ENCODE results near the gene PHF11.

Gene PHF11

GRCh38 chr13:49566461-49566860 is 70.7 kb downstream of the PHF11 start:
- no peaks in the 10 kb centered on the region for H3K4me1 ChIP-seq (ENCODE audit: control insufficient read depth, insufficient read depth, low read length)
- TF ChIP-seq ZNF529 (tag by site-specific recombination; IDR thresholded peaks at IDR 0.05; ENCODE audit: insufficient replicate concordance) (no peak), ZNF174 (tag by site-specific recombination; IDR thresholded peaks at IDR 0.05) (no peak), ZFP37 (tag by site-specific recombination; IDR thresholded peaks at IDR 0.05) (no peak), ZNF433 (tag by site-specific recombination; IDR thresholded peaks at IDR 0.05; ENCODE audit: low read depth) (no peak), ZNF324 (tag by site-specific recombination; IDR thresholded peaks at IDR 0.05) (no peak), ZNF274 (IDR thresholded peaks at IDR 0.05; ENCODE audit: low read length) (no peak), ZNF274 (tag by site-specific recombination; IDR thresholded peaks at IDR 0.05; ENCODE audit: borderline replicate concordance) (no peak), ZNF423 (tag by site-specific recombination; IDR thresholded peaks at IDR 0.05) (no peak), ZNF843 (tag by site-specific recombination; IDR thresholded peaks at IDR 0.05) (no peak), ZNF621 (tag by site-specific recombination; IDR thresholded peaks at IDR 0.05) (no peak), ZNF658 (tag by site-specific recombination; IDR thresholded peaks at IDR 0.05) (no peak), KLF7 (tag by site-specific recombination; IDR thresholded peaks at IDR 0.05; ENCODE audit: borderline replicate concordance) (no peak), PBX3 (CRISPR knock-in tag; IDR thresholded peaks at IDR 0.05) (no peak), ELK4 (IDR thresholded peaks at IDR 0.05; ENCODE audit: borderline replicate concordance, low read depth, low read length) (no peak)
- no peak overlapping the region for H3K27ac ChIP-seq (ENCODE audit: extremely low read depth, low read depth, low read length)
- H3K9me3 ChIP-seq (ENCODE audit: control insufficient read depth, insufficient read depth, low read depth, low read length) = no peaks in the 10 kb centered on the region
- ChIA-PET CTCF (no interaction called here), POLR2A (no interaction called here)
- H3K36me3 ChIP-seq (ENCODE audit: control insufficient read depth in 2 of 2, insufficient read depth in 1 of 2, low read length in 2 of 2) = peaks cover 0 to 14% of the 10 kb centered on the region in 2 experiments; a peak in 2 of 3 replicates
- no peak overlapping the region for H3K4me3 ChIP-seq (ENCODE audit: low read depth, low read length)

GRCh38 chr13:49567491-49567890 is 71.7 kb downstream of the PHF11 start:
- H3K4me3 ChIP-seq (ENCODE audit: low read depth, low read length) = no peak overlapping the region
- no peaks in the 10 kb centered on the region for H3K4me1 ChIP-seq (ENCODE audit: control insufficient read depth, insufficient read depth, low read length)
- H3K9me3 ChIP-seq (ENCODE audit: control insufficient read depth, insufficient read depth, low read depth, low read length) = no peaks in the 10 kb centered on the region
- ChIA-PET CTCF (no interaction called here), POLR2A (no interaction called here)
- TF ChIP-seq IKZF3 (tag by site-specific recombination; IDR thresholded peaks at IDR 0.05) = no peak
- no peak for TF ChIP-seq ZNF335 (tag by site-specific recombination; conservative IDR thresholded peaks at IDR 0.05)
- TF ChIP-seq KLF16 (tag by site-specific recombination; IDR thresholded peaks at IDR 0.05) = no peak
- no peak for TF ChIP-seq ZNF202 (tag by site-specific recombination; IDR thresholded peaks at IDR 0.05; ENCODE audit: borderline replicate concordance)
- no peak for TF ChIP-seq ZNF571 (tag by site-specific recombination; IDR thresholded peaks at IDR 0.05)
- TF ChIP-seq ZNF626 (tag by site-specific recombination; IDR thresholded peaks at IDR 0.05) = no peak
- TF ChIP-seq ZFP37 (tag by site-specific recombination; IDR thresholded peaks at IDR 0.05) = no peak
- H3K36me3 ChIP-seq (ENCODE audit: control insufficient read depth in 2 of 2, insufficient read depth in 1 of 2, low read length in 2 of 2) = peaks cover 0 to 14% of the 10 kb centered on the region in 2 experiments; a peak in 2 of 3 replicates
- no peak overlapping the region for H3K27ac ChIP-seq (ENCODE audit: extremely low read depth, low read depth, low read length)

GRCh38 chr13:49569993-49570689 is 74.4 kb downstream of the PHF11 start:
- POLR2A ChIA-PET = no interaction called here
- CTCF ChIA-PET = no interaction called here
- Histone ChIP-seq H3K36me3 (ENCODE audit: control insufficient read depth in 2 of 2, insufficient read depth in 1 of 2, low read length in 2 of 2) (peaks cover 0 to 14% of the 10 kb centered on the region in 2 experiments; a peak in 1 of 3 replicates), H3K4me3 (ENCODE audit: low read depth, low read length) (no peak overlapping the region), H3K4me1 (ENCODE audit: control insufficient read depth, insufficient read depth, low read length) (no peaks in the 10 kb centered on the region), H3K27ac (ENCODE audit: extremely low read depth, low read depth, low read length) (no peak overlapping the region), H3K9me3 (ENCODE audit: control insufficient read depth, insufficient read depth, low read depth, low read length) (no peaks in the 10 kb centered on the region)
- TF ChIP-seq ZNF449 (tag by site-specific recombination; IDR thresholded peaks at IDR 0.05) (no peak), ZNF560 (tag by site-specific recombination; IDR thresholded peaks at IDR 0.05; ENCODE audit: borderline replicate concordance) (no peak), SP7 (tag by site-specific recombination; IDR thresholded peaks at IDR 0.05) (peak; percentile 29; the same call in 1 of the 2 replicates), ZBTB11 (tag by site-specific recombination; conservative IDR thresholded peaks at IDR 0.05; ENCODE audit: low read depth) (no peak), ZNF112 (tag by site-specific recombination; IDR thresholded peaks at IDR 0.05) (no peak), ZNF624 (tag by site-specific recombination; IDR thresholded peaks at IDR 0.05) (no peak)
